ENCODE measurements around the gene KATNB1. TPM values are rescaled to one million over a fixed set of nuclear protein-coding genes. Genes with fewer than 3 reads are reported as not detected.

Gene KATNB1
- total RNA-seq, 2 experiments from 2014 or later, result 37.4 to 43.5 TPM

DNA sequence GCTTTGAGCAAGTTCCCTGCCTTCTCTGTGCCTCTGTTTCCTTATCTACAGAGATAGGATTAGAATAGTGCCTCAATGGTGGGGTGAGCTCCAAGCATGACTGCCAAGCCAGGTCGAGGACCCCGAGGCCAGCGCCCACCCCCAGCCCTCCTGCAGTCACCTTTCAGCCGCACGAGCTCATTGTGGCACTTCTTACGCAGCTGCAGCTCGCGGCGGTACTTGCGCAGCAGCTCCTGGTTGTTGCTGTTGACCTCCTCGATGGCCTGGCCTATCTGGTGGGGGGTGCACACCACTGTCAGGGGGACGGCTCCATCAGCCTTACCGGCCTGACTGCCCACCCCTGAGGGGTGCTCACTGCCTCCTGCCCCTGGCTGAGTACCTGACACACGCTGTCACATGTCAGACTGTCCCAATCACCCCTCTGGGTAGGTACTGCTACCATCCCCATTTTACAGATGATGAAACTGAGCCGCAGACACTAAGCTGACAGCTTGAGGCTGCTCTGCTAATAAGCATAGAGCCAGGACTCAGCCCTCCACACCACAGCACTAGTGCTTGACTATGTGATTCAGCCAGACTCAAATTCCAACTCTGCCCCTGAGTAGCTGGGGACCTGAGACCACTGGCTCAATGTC lies 31.3 kb downstream of the KATNB1 start:
- Histone ChIP-seq H3K36me3 (ENCODE audit: insufficient read depth, low read length) (no peaks in the 10 kb centered on the region), H4K20me1 (ENCODE audit: insufficient read depth, low read length) (no peaks in the 10 kb centered on the region), H3K4me2 (ENCODE audit: low read length) (no peak overlapping the region), H3K4me3 (ENCODE audit: low read depth, low read length, poor library complexity, severe bottlenecking) (no peak overlapping the region), H3K9me2 (ENCODE audit: insufficient read depth, low read length) (no peaks in the 10 kb centered on the region), H3K79me2 (ENCODE audit: insufficient read depth, low read depth, low read length) (no peaks in the 10 kb centered on the region), H3K4me1 (ENCODE audit: insufficient read depth, low read length, poor library complexity, severe bottlenecking) (no peaks in the 10 kb centered on the region), H3K27ac (ENCODE audit: low read depth, low read length, poor library complexity, severe bottlenecking) (no peak overlapping the region), H2AFZ (ENCODE audit: low read length) (no peak overlapping the region), H3K9me3 (ENCODE audit: low read length) (no peaks in the 10 kb centered on the region)
- no peak for DNase-seq (ENCODE audit: low spot score)
- intact Hi-C loops (cut with micrococcal nuclease; ENCODE audit: unreplicated experiment), result no loop called here
- TF ChIP-seq CTCF (conservative IDR thresholded peaks at IDR 0.05; ENCODE audit: low read length) (no peak), EZH2phosphoT487 (IDR thresholded peaks at IDR 0.05; ENCODE audit: borderline replicate concordance, low read depth, low read length) (no peak)
- CTCF ChIA-PET (ENCODE audit: unreplicated experiment), result interaction anchor here (0.6 kb wide), 1 partner anchor 31 kb away, joined by 3 read pairs; the partner anchor contains the start of gene KATNB1
- BruUV-seq (replicated peaks), result no TSS peak
- POLR2A ChIA-PET, result no interaction called here

- H3K27ac ChIP-seq (ENCODE audit: low read depth, low read length, poor library complexity, severe bottlenecking), result no peak overlapping the region
- no peaks in the 10 kb centered on the region for H3K4me1 ChIP-seq (ENCODE audit: insufficient read depth, low read length, poor library complexity, severe bottlenecking)
- ChIA-PET POLR2A (no interaction called here), CTCF (ENCODE audit: unreplicated experiment) (no interaction called here)
- no peaks in the 10 kb centered on the region for H4K20me1 ChIP-seq (ENCODE audit: insufficient read depth, low read length)
- intact Hi-C loops (cut with micrococcal nuclease; ENCODE audit: unreplicated experiment), result no loop called here
- DNase-seq (ENCODE audit: low spot score), result no peak
- no peaks in the 10 kb centered on the region for H3K9me3 ChIP-seq (ENCODE audit: low read length)
- H3K36me3 ChIP-seq (ENCODE audit: insufficient read depth, low read length), result no peaks in the 10 kb centered on the region
- no peak overlapping the region for H3K4me2 ChIP-seq (ENCODE audit: low read length)
- no peaks in the 10 kb centered on the region for H3K79me2 ChIP-seq (ENCODE audit: insufficient read depth, low read depth, low read length)
- TF ChIP-seq CTCF (conservative IDR thresholded peaks at IDR 0.05; ENCODE audit: low read length), result no peak
- no peak for TF ChIP-seq EZH2phosphoT487 (IDR thresholded peaks at IDR 0.05; ENCODE audit: borderline replicate concordance, low read depth, low read length)
- H3K9me2 ChIP-seq (ENCODE audit: insufficient read depth, low read length), result no peaks in the 10 kb centered on the region
- no TSS peak for BruUV-seq (replicated peaks)
- H3K4me3 ChIP-seq (ENCODE audit: low read depth, low read length, poor library complexity, severe bottlenecking), result no peak overlapping the region
- H2AFZ ChIP-seq (ENCODE audit: low read length), result no peak overlapping the region
These were observed 34.1 kb downstream of the KATNB1 start for GRCh38 chr16:57769541-57770145.

DNA sequence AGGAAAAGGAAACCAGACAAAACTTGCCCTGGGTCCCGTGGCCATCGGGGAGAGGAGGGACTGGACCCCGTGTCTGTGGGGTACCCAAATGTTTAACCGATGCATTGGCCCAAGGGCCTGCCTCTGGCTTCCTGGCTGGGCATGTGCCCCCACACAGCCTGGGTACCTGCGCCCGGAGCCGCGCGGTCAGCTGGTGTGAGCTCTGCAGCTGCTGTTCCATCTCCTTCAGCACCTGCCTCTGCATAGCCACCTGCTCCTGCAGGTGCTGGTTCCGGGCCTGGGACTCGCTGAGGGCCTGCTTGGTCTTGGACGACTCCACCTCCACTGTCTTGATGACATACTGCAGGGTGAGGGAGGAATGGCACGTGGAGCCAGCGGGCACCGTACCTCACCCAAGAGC lies 34.8 kb downstream of the KATNB1 start:
- Histone ChIP-seq H3K4me1 (ENCODE audit: insufficient read depth, low read length, poor library complexity, severe bottlenecking) (no peaks in the 10 kb centered on the region), H3K36me3 (ENCODE audit: insufficient read depth, low read length) (no peaks in the 10 kb centered on the region), H2AFZ (ENCODE audit: low read length) (no peak overlapping the region), H3K27ac (ENCODE audit: low read depth, low read length, poor library complexity, severe bottlenecking) (no peak overlapping the region), H3K9me2 (ENCODE audit: insufficient read depth, low read length) (no peaks in the 10 kb centered on the region), H3K4me2 (ENCODE audit: low read length) (no peak overlapping the region), H4K20me1 (ENCODE audit: insufficient read depth, low read length) (no peaks in the 10 kb centered on the region), H3K79me2 (ENCODE audit: insufficient read depth, low read depth, low read length) (no peaks in the 10 kb centered on the region), H3K9me3 (ENCODE audit: low read length) (no peaks in the 10 kb centered on the region), H3K4me3 (ENCODE audit: low read depth, low read length, poor library complexity, severe bottlenecking) (no peak overlapping the region)
- CTCF ChIA-PET (ENCODE audit: unreplicated experiment), result no interaction called here
- TF ChIP-seq CTCF (conservative IDR thresholded peaks at IDR 0.05; ENCODE audit: low read length), result no peak
- no peak for TF ChIP-seq EZH2phosphoT487 (IDR thresholded peaks at IDR 0.05; ENCODE audit: borderline replicate concordance, low read depth, low read length)
- BruUV-seq (replicated peaks), result no TSS peak
- POLR2A ChIA-PET, result no interaction called here
- intact Hi-C loops (cut with micrococcal nuclease; ENCODE audit: unreplicated experiment), result no loop called here
- no peak for DNase-seq (ENCODE audit: low spot score)

All from OCI-LY7 (cell line).